ENCODE data around the gene DDIT3.

- TF ChIP-seq CTCF (IDR thresholded peaks at IDR 0.05) (no peak), IRF2 (CRISPR knock-in tag; IDR thresholded peaks at IDR 0.05; ENCODE audit: borderline replicate concordance, low read depth) (no peak), SP1 (CRISPR knock-in tag; conservative IDR thresholded peaks at IDR 0.05) (no peak), KAT7 (CRISPR knock-in tag; IDR thresholded peaks at IDR 0.05; ENCODE audit: borderline replicate concordance) (no peak), CREB1 (CRISPR knock-in tag; IDR thresholded peaks at IDR 0.05) (no peak), PREB (CRISPR knock-in tag; IDR thresholded peaks at IDR 0.05; ENCODE audit: borderline replicate concordance) (no peak), MAX (CRISPR knock-in tag; IDR thresholded peaks at IDR 0.05) (no peak), ZNF423 (CRISPR knock-in tag; IDR thresholded peaks at IDR 0.05) (no peak), ESRRA (CRISPR knock-in tag; IDR thresholded peaks at IDR 0.05; ENCODE audit: borderline replicate concordance) (no peak)
- TF ChIP-seq, protein P1, sequence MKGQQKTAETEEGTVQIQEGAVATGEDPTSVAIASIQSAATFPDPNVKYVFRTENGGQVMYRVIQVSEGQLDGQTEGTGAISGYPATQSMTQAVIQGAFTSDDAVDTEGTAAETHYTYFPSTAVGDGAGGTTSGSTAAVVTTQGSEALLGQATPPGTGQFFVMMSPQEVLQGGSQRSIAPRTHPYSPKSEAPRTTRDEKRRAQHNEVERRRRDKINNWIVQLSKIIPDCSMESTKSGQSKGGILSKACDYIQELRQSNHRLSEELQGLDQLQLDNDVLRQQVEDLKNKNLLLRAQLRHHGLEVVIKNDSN (CRISPR knock-in tag; IDR thresholded peaks at IDR 0.05) = no peak
- TF ChIP-seq, protein P2, sequence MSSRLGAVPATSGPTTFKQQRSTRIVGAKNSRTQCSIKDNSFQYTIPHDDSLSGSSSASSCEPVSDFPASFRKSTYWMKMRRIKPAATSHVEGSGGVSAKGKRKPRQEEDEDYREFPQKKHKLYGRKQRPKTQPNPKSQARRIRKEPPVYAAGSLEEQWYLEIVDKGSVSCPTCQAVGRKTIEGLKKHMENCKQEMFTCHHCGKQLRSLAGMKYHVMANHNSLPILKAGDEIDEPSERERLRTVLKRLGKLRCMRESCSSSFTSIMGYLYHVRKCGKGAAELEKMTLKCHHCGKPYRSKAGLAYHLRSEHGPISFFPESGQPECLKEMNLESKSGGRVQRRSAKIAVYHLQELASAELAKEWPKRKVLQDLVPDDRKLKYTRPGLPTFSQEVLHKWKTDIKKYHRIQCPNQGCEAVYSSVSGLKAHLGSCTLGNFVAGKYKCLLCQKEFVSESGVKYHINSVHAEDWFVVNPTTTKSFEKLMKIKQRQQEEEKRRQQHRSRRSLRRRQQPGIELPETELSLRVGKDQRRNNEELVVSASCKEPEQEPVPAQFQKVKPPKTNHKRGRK (CRISPR knock-in tag; IDR thresholded peaks at IDR 0.05; ENCODE audit: borderline replicate concordance) = no peak
Observed at GRCh38 chr12:57483466-57483865, 36.8 kb downstream of the DDIT3 start.

Data from WTC11 (cell line).